ENCODE results near the gene TMEM115. TPM values are rescaled to one million over a fixed set of nuclear protein-coding genes. Genes with fewer than 3 reads are reported as not detected.

The TMEM115 gene, protein sequence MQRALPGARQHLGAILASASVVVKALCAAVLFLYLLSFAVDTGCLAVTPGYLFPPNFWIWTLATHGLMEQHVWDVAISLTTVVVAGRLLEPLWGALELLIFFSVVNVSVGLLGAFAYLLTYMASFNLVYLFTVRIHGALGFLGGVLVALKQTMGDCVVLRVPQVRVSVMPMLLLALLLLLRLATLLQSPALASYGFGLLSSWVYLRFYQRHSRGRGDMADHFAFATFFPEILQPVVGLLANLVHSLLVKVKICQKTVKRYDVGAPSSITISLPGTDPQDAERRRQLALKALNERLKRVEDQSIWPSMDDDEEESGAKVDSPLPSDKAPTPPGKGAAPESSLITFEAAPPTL
- total RNA-seq, result 28.0 and 33.0 TPM in 2 replicates

DNA sequence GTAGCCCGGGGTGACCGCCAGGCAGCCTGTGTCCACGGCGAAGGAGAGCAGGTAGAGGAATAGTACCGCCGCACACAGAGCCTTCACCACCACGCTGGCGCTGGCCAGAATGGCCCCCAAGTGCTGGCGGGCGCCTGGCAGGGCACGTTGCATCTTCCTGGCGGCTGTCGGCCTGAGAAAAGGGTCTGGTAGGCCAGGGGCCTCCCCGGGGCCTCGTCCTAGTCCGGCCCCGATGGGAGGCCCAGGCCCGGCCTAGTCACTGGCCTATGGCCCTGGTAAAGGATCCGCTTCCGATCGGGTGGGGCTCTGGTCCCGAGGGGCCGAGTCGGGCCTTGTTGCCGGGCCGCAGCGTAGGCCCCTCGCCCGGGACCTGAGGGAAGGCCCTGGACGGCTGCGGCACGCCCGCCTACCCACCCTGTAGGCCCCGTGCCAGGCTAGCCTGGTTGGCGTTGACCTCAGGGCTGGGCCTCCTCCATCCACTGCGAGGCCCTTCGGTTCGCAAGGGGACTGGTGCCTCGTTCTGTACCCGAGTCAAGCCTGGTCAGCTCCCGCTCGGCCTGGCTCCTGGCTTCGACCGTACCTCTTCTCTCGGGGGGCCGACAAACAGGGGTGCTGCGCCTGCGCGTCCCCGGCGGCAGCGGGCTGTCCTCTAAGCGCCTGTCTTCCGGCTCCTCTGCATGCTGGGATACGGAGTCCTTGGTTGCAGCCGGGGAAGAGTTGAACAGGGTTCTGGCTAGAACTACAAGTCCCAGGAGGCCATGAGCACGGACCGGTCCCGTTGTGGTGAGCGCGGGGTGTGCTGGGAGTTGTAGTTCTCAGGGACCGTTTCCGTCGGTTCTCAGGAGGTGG lies at the start of gene TMEM115:
Gene TMEM115 (minus strand): TSS at position 611 of the 849 bp plus-strand sequence. CDS start 458 bp downstream, at position 153.

DNA sequence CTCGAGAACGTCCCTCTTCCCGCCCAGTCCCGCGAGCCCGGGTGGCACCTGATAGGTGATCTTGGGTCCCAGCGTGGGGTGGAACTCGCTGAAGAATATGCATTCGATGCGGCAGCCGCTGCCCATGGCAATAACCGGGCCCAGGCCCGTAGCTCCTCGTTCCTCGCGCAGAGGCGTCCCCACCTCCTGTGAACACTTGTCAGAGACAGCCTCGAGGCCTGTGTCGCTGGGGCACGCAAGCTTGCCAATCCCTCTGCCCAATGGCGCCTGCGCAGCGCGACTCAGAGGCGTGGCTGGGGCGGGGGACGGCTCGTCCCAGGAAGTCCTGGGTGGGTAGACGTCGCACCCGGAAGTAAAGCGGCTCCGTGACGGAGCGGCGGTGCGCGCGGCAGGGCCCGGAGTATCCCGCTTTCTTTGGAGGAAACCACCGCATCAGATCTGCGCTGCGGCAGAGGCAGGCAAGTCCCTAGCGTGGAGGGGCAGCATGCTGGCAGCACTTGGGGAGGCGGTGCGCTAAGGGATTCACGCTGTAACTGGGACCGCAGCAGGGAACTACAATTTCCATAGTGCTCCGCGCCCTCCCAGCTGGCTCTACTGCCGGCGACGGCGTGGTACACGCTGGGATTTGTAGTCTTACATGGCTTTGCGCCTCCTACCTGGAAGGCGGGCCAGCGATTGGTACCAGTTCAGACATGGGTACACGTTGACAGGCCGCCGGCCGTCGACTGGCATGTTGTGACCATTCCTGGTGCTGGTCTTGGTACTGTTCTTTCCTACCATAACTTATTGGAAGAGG lies 8.6 kb downstream of the TMEM115 start, which contains the start of the genes CYB561D2 and NPRL2:
Gene CYB561D2 (plus strand): TSS at position 336 of the 796 bp plus-strand sequence. CDS start 572 bp downstream, outside the sequence.
Gene NPRL2 (minus strand): TSS at position 249 of the 796 bp plus-strand sequence. CDS start 123 bp downstream, at position 126.

DNA sequence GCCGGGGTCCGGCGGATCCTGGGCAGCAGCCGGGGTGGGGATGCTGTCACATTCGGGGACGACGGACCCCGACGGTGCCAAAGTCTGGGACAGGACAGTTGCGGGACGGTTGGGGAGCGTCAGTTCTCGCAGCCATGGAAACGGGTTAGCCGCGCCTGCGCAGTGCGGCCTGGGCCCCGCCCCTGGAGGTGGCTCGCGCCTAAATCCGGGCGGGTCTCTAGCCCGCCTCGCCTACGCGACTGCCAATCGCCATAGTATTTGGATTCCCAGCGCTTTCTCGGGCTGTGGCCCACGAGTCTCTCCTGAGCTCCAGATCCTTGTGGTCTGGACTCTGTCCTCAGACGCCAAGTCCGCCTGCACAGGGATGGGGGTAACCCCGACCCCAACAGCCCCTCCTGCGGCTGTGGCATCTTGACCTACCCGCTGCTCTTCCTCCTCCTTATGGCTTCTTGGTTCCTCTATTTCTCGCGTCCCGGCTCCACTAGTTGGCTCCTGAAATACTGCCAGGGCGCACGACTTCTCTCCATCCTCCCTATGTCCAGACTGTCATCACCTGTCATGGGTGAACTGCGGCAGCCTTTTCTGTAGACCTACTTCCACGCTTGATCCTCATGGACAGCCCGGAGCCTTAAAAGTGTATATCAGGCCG lies 13.6 kb downstream of the TMEM115 start, which contains the start of gene ZMYND10:
Gene ZMYND10 (minus strand): TSS at position 147 of the 649 bp plus-strand sequence. CDS start 153 bp downstream, outside the sequence.

DNA sequence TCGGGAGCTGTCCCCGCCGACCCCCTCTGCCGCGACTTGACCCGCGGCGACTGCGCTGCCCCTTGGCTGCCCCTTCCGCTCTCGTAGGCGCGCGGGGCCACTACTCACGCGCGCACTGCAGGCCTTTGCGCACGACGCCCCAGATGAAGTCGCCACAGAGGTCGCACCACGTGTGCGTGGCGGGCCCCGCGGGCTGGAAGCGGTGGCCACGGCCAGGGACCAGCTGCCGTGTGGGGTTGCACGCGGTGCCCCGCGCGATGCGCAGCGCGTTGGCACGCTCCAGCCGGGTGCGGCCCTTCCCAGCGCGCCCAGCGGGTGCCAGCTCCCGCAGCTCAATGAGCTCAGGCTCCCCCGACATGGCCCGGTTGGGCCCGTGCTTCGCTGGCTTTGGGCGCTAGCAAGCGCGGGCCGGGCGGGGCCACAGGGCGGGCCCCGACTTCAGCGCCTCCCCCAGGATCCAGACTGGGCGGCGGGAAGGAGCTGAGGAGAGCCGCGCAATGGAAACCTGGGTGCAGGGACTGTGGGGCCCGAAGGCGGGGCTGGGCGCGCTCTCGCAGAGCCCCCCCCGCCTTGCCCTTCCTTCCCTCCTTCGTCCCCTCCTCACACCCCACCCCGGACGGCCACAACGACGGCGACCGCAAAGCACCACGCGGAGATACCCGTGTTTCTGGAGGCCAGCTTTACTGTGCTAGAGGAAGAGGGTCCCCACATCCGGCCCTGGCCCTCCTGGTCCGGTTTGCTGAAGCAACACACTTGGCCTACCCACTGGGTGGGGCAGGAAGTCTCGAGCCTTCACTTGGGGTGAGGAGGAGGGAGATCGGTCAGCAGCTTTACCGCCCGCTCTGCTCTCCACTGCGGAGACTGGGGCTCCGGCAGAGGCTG lies 18.6 kb downstream of the TMEM115 start, which contains the start of gene RASSF1:
Gene RASSF1 (minus strand): TSS at position 389 of the 882 bp plus-strand sequence. CDS start 31 bp downstream, at position 358.

DNA sequence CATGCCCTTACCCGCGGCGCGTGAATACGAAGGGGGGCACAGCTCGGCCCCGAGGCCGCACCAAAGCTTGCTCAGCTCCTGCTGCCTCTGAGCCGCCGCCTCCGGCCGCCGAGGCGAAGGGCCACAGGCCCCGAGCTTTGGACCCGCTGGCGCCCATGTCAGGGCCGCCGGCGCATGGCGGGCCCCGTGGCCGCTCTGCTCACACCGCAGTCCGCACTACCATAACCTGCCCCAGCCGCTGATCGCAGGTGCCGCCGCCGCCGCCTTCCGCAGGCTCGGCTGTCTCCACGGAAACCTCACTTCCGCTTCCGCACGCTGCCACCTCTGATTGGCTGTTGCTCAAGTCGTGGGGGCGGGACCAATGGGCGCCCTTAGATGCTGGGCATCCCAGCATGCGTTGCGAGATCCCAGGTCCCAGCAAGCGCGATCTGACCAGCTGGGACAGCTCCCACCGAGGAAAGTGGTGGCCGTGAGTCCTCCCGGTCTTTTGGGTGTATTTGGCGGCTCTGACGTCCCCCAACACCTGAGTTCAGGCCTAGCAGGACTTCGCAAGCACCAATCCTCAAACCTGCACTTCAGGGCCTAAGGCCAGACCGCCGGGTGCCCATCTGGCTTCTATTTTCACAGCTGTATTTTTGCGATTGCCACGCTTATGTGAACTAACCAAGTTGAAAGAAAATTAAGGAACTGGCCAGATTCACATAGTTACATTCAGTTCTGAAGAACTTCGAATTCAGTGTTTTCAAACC lies 31.2 kb downstream of the TMEM115 start, which contains the start of gene TUSC2:
Gene TUSC2 (minus strand): TSS at position 281 of the 749 bp plus-strand sequence. CDS start 124 bp downstream, at position 157.

DNA sequence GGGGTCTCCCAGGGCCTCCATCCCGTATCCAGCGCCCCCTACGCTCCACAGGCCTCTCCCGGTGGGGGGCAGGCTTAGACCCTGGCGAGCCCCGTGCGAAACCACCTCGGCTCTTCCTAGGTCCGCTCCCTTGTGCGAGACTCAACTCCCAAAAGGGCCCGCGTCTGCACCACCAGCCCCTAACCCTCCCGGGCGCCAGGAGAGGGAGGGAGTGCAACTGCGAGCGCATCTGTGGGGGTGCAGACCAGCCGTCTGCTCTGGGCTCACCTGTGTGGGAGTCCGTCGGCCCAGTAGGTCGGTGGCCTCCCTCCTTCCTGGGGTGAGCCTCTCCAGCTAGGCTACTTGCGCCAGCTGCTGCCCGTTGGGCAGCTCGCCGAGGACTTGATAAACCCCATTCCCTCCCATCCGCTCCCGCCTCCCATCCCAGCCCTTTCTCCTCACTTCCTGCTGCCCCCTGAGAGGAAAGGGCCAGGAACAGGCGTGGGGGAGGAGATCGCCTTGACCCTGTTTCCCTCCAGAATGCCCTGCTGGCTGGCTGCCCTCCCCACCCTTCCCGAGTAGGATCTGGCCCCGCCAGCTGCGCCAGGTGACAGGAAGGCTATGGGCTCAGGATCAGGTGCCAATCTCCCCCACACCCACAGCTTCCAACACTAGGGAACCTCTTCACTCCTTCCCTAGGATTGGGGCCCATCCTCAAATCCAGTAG lies 36.8 kb downstream of the TMEM115 start, which contains the start of gene HYAL2:
Gene HYAL2 (minus strand): TSS at position 360 of the 706 bp plus-strand sequence. CDS start 2,256 bp downstream, outside the sequence.

Other genes starting within 250 kb of the TMEM115 start
- 37.3 and 205 TPM in 2 replicates for gene SEMA3F, start 204.2 kb downstream of the TMEM115 start, total RNA-seq
- gene GNAT1, start 167.9 kb downstream of the TMEM115 start, total RNA-seq, result not detected in 2 replicates
- not detected in 2 replicates for gene SLC38A3, start 154.2 kb downstream of the TMEM115 start, total RNA-seq
- 82.7 and 168 TPM in 2 replicates for gene GNAI2, start 123.3 kb downstream of the TMEM115 start, total RNA-seq
- gene SEMA3B, start 90.4 kb downstream of the TMEM115 start, total RNA-seq, result 5.1 and 7.5 TPM in 2 replicates
- not detected in 2 replicates for gene LSMEM2, start 80.4 kb downstream of the TMEM115 start, total RNA-seq
- gene IFRD2, start 67.1 kb downstream of the TMEM115 start, total RNA-seq, result 117 and 171 TPM in 2 replicates
- 8.4 and 8.5 TPM in 2 replicates for gene HYAL3, start 60.1 kb downstream of the TMEM115 start, total RNA-seq
- gene NAA80, start 60.1 kb downstream of the TMEM115 start, total RNA-seq, result 2.7 and 2.9 TPM in 2 replicates
- 4.5 and 5.8 TPM in 2 replicates for gene HYAL1, start 55.9 kb downstream of the TMEM115 start, total RNA-seq
- gene HYAL2, start 36.8 kb downstream of the TMEM115 start, total RNA-seq, result 59.1 and 76.5 TPM in 2 replicates
- 15.7 and 26.0 TPM in 2 replicates for gene TUSC2, start 31.3 kb downstream of the TMEM115 start, total RNA-seq
- gene RASSF1, start 18.7 kb downstream of the TMEM115 start, total RNA-seq, result 14.9 and 19.8 TPM in 2 replicates
- 0.21 and 0.34 TPM in 2 replicates for gene ZMYND10, start 13.8 kb downstream of the TMEM115 start, total RNA-seq
- gene NPRL2, start 8.7 kb downstream of the TMEM115 start, total RNA-seq, result 11.3 and 14.7 TPM in 2 replicates
- 13.7 and 14.2 TPM in 2 replicates for gene CYB561D2, start 8.7 kb downstream of the TMEM115 start, total RNA-seq
- gene CACNA2D2, start 144.1 kb upstream of the TMEM115 start, total RNA-seq, result under 0.01 TPM in 1 of 2 replicates, not detected in the other
- 0.68 and 3.6 TPM in 2 replicates for gene C3orf18, start 208.2 kb upstream of the TMEM115 start, total RNA-seq
- gene HEMK1, start 210.0 kb upstream of the TMEM115 start, total RNA-seq, result 4.4 and 10.8 TPM in 2 replicates